ENCODE measurements around the gene PDZD4. TPM values are rescaled to one million over a fixed set of nuclear protein-coding genes. Genes with fewer than 3 reads are reported as not detected.

Gene PDZD4
- total and polyA plus RNA-seq, 3 experiments from 2014 or later = 1.3 to 2.3 (median 2.1) TPM

DNA sequence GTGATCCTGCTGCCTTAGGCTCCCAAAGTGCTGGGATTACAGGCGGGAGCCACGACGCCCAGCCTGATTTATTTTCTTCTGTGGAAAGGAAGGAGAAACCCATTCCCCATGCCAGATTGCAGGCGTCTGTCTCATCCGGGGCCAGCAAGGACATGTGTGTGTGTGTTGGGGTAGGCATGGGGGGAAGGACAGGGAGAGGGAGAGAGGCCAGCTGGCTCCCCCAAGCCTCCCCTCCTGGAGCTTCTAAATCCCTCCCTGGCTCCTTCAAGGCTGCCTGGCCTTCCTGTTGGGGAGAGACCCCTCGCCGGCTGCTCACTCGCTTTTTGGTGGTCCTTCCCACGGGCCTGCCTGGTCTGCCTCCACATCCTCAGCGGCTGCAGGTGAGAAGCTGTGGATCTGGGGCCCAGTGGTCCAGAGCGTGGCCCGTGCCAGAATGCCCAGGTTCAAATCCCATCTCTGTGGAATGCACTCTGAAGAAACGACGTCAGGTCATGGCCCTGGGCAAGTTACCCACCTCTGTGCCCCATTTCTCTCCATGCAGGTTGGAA lies 67.6 kb downstream of the PDZD4 start:
- Histone ChIP-seq H3K27ac (ENCODE audit: low read depth, low read length) (no peak overlapping the region), H3K36me3 (ENCODE audit: insufficient read depth, low read length) (no peaks in the 10 kb centered on the region), H3K4me1 (ENCODE audit: insufficient read depth, low read length) (no peaks in the 10 kb centered on the region), H3K9me3 (ENCODE audit: low read length) (no peaks in the 10 kb centered on the region), H3K4me3 (ENCODE audit: low read length) (no peak overlapping the region), H3K27me3 (ENCODE audit: insufficient read depth, low read length, poor library complexity, severe bottlenecking) (no peaks in the 10 kb centered on the region)
- ChIA-PET CTCF (interaction anchor here (0.8 to 2.5 kb wide), 3 partner anchors 116 to 188 kb away, joined by 3 to 8 read pairs (median 4); no protein-coding TSS in a partner anchor), POLR2A (no interaction called here)
- Mint-ChIP-seq H3K9me3 (no peaks in the 10 kb centered on the region), H3K4me3 (no peak overlapping the region), H3K27me3 (no peaks in the 10 kb centered on the region), H3K36me3 (no peaks in the 10 kb centered on the region), H3K4me1 (peaks cover 4 to 9% (median 6%) of the 10 kb centered on the region in 3 donors), H3K27ac (no peak overlapping the region)
- no peak for DNase-seq

- Mint-ChIP-seq H3K4me1 (peaks cover 4 to 9% (median 6%) of the 10 kb centered on the region in 3 donors), H3K27me3 (peaks cover 0 to 1% of the 10 kb centered on the region in 2 donors), H3K4me3 (no peak overlapping the region), H3K27ac (no peak overlapping the region), H3K36me3 (no peaks in the 10 kb centered on the region), H3K9me3 (no peaks in the 10 kb centered on the region)
- no peaks in the 10 kb centered on the region for H3K36me3 ChIP-seq (ENCODE audit: insufficient read depth, low read length)
- ChIA-PET POLR2A (no interaction called here), CTCF (interaction anchor here (1.4 kb wide), 1 partner anchor 117 kb away, joined by 3 read pairs; no protein-coding TSS in a partner anchor)
- no peaks in the 10 kb centered on the region for H3K4me1 ChIP-seq (ENCODE audit: insufficient read depth, low read length)
- no peaks in the 10 kb centered on the region for H3K27me3 ChIP-seq (ENCODE audit: insufficient read depth, low read length, poor library complexity, severe bottlenecking)
- H3K4me3 ChIP-seq (ENCODE audit: low read length) = no peak overlapping the region
- no peaks in the 10 kb centered on the region for H3K9me3 ChIP-seq (ENCODE audit: low read length)
- no peak for DNase-seq
- H3K27ac ChIP-seq (ENCODE audit: low read depth, low read length) = no peak overlapping the region
These were observed 68.5 kb downstream of the PDZD4 start for GRCh38 chrX:153761863-153762262.

DNA sequence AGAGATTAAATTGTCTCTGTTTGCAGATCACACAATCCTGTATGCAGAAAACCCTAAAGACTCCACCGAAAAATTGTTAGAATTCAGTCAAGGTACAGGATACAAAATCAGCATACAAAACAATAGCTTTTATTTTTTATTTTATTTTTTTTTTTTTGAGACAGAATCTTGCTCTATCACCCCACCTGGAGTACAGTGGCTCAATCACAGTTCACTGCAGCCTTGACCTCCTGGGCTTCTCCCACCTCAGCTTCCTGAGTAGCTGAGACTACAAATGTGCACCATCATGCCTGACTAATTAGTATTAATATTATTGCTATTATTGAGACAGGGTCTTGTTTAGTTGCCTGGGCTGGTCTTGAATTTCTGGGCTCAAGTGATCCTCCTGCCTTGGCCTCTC lies 75.2 kb downstream of the PDZD4 start:
- no peaks in the 10 kb centered on the region for H3K36me3 ChIP-seq (ENCODE audit: insufficient read depth, low read length)
- H3K9me3 Mint-ChIP-seq = no peaks in the 10 kb centered on the region
- no peak overlapping the region for H3K27ac Mint-ChIP-seq
- H3K9me3 ChIP-seq (ENCODE audit: low read length) = no peaks in the 10 kb centered on the region
- no peak overlapping the region for H3K4me3 ChIP-seq (ENCODE audit: low read length)
- no peak overlapping the region for H3K4me3 Mint-ChIP-seq
- H3K4me1 Mint-ChIP-seq = no peaks in the 10 kb centered on the region
- ChIA-PET CTCF (no interaction called here), POLR2A (no interaction called here)
- H3K36me3 Mint-ChIP-seq = no peaks in the 10 kb centered on the region
- DNase-seq = no peak
- no peaks in the 10 kb centered on the region for H3K27me3 ChIP-seq (ENCODE audit: insufficient read depth, low read length, poor library complexity, severe bottlenecking)
- peaks cover 0 to 9% of the 10 kb centered on the region in 2 donors for H3K27me3 Mint-ChIP-seq
- no peaks in the 10 kb centered on the region for H3K4me1 ChIP-seq (ENCODE audit: insufficient read depth, low read length)
- no peak overlapping the region for H3K27ac ChIP-seq (ENCODE audit: low read depth, low read length)

Other genes with a start within 250 kb of the PDZD4 start
- gene CCNQ, start 231.4 kb downstream of the PDZD4 start, total RNA-seq = 10 to 100 TPM; 36.2 to 38.3 TPM
- 36.9 TPM for gene CCNQ, start 231.4 kb downstream of the PDZD4 start, polyA plus RNA-seq
- gene DUSP9, start 183.3 kb downstream of the PDZD4 start, total RNA-seq = under 1 TPM; 0.09 to 0.15 TPM
- 0.08 TPM for gene DUSP9, start 183.3 kb downstream of the PDZD4 start, polyA plus RNA-seq
- not detected for gene PNCK, start 156.7 kb downstream of the PDZD4 start, total RNA-seq
- not detected for gene PNCK, start 156.7 kb downstream of the PDZD4 start, polyA plus RNA-seq
- gene SLC6A8, start 142.6 kb downstream of the PDZD4 start, total RNA-seq = 1 to 10 TPM; 1.0 to 1.2 TPM
- 0.12 TPM for gene SLC6A8, start 142.6 kb downstream of the PDZD4 start, polyA plus RNA-seq
- gene BCAP31, start 106.2 kb downstream of the PDZD4 start, total RNA-seq = 100 to 1,000 TPM; 140 to 153 TPM
- 333 TPM for gene BCAP31, start 106.2 kb downstream of the PDZD4 start, polyA plus RNA-seq
- 1 to 10 TPM; 3.9 to 4.1 TPM for gene ABCD1, start 105.7 kb downstream of the PDZD4 start, total RNA-seq
- 3.4 TPM for gene ABCD1, start 105.7 kb downstream of the PDZD4 start, polyA plus RNA-seq
- under 1 TPM; 0.51 to 0.57 TPM for gene PLXNB3, start 66.3 kb downstream of the PDZD4 start, total RNA-seq
- gene PLXNB3, start 66.3 kb downstream of the PDZD4 start, polyA plus RNA-seq = not detected
- not detected for gene SRPK3, start 49.5 kb downstream of the PDZD4 start, total RNA-seq
- gene SRPK3, start 49.5 kb downstream of the PDZD4 start, polyA plus RNA-seq = not detected
- 10 to 100 TPM; 54.2 to 61.6 TPM for gene IDH3G, start 36.2 kb downstream of the PDZD4 start, total RNA-seq
- gene IDH3G, start 36.2 kb downstream of the PDZD4 start, polyA plus RNA-seq = 109 TPM
- 100 to 1,000 TPM; 158 to 166 TPM for gene SSR4, start 35.9 kb downstream of the PDZD4 start, total RNA-seq
- 567 TPM for gene SSR4, start 35.9 kb downstream of the PDZD4 start, polyA plus RNA-seq
- under 1 TPM; 0.62 to 0.79 TPM for gene L1CAM, start 55.6 kb upstream of the PDZD4 start, total RNA-seq
- 0.38 TPM for gene L1CAM, start 55.6 kb upstream of the PDZD4 start, polyA plus RNA-seq
- gene AVPR2, start 74.1 kb upstream of the PDZD4 start, total RNA-seq = not detected
- not detected for gene AVPR2, start 74.1 kb upstream of the PDZD4 start, polyA plus RNA-seq
- 100 to 1,000 TPM; 124 to 133 TPM for gene ARHGAP4, start 95.7 kb upstream of the PDZD4 start, total RNA-seq
- gene ARHGAP4, start 95.7 kb upstream of the PDZD4 start, polyA plus RNA-seq = 116 TPM
- 100 to 1,000 TPM; 160 to 162 TPM for gene NAA10, start 104.5 kb upstream of the PDZD4 start, total RNA-seq
- gene NAA10, start 104.5 kb upstream of the PDZD4 start, polyA plus RNA-seq = 105 TPM
- 1 to 10 TPM; 3.5 to 4.6 TPM for gene RENBP, start 114.1 kb upstream of the PDZD4 start, total RNA-seq
- gene RENBP, start 114.1 kb upstream of the PDZD4 start, polyA plus RNA-seq = not detected
- gene HCFC1, start 141.3 kb upstream of the PDZD4 start, total RNA-seq = 100 to 1,000 TPM; 152 to 156 TPM
- gene HCFC1, start 141.3 kb upstream of the PDZD4 start, polyA plus RNA-seq = 12.4 TPM
- 1 to 10 TPM; 3.3 to 3.5 TPM for gene TMEM187, start 142.2 kb upstream of the PDZD4 start, total RNA-seq
- gene TMEM187, start 142.2 kb upstream of the PDZD4 start, polyA plus RNA-seq = 17.2 TPM
- gene IRAK1, start 189.4 kb upstream of the PDZD4 start, total RNA-seq = 100 to 1,000 TPM; 208 to 214 TPM
- gene IRAK1, start 189.4 kb upstream of the PDZD4 start, polyA plus RNA-seq = 58.0 TPM

All from CD8-positive, alpha-beta memory T cell (primary cell).